ENCODE results near the gene EIF2D.

EIF2D gene

DNA sequence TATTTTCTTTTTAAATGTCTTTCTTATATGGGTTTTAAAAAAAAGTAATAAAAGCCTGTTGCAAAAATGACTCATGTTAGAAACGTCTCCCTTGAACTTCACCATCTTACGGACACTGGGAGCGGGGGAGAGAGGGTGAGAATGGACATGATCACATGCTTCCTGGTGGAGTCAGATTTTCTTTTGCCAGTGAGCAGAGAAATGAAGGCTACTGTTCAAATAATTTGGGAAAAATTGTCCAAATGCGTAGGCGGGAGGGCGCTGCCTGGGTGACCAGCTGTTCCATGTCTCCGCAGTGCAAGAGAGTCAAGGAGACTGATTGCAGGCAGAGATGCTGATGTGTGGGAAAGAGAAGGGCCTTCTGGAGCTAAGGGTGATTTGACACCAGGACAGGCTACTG lies 23.1 kb downstream of the EIF2D start:
- H3K27ac ChIP-seq (replicated peaks) = no peak overlapping the region
- no peak for DNase-seq (ENCODE audit: low read depth in 1 of 2, low spot score in 1 of 2)
- H3K27me3 ChIP-seq (ENCODE audit: insufficient read depth, poor library complexity, severe bottlenecking) = no peaks in the 10 kb centered on the region
- TF ChIP-seq GABPA (IDR thresholded peaks at IDR 0.05; ENCODE audit: low read depth) (no peak), SPI1 (IDR thresholded peaks at IDR 0.05; ENCODE audit: borderline replicate concordance, low read depth) (no peak), POLR2AphosphoS5 (IDR thresholded peaks at IDR 0.05; ENCODE audit: low read depth) (no peak)
- TF ChIP-seq, protein P1, sequence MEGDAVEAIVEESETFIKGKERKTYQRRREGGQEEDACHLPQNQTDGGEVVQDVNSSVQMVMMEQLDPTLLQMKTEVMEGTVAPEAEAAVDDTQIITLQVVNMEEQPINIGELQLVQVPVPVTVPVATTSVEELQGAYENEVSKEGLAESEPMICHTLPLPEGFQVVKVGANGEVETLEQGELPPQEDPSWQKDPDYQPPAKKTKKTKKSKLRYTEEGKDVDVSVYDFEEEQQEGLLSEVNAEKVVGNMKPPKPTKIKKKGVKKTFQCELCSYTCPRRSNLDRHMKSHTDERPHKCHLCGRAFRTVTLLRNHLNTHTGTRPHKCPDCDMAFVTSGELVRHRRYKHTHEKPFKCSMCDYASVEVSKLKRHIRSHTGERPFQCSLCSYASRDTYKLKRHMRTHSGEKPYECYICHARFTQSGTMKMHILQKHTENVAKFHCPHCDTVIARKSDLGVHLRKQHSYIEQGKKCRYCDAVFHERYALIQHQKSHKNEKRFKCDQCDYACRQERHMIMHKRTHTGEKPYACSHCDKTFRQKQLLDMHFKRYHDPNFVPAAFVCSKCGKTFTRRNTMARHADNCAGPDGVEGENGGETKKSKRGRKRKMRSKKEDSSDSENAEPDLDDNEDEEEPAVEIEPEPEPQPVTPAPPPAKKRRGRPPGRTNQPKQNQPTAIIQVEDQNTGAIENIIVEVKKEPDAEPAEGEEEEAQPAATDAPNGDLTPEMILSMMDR (IDR thresholded peaks at IDR 0.05; ENCODE audit: insufficient read depth, low read length) = no peak
- TF ChIP-seq, protein P2, sequence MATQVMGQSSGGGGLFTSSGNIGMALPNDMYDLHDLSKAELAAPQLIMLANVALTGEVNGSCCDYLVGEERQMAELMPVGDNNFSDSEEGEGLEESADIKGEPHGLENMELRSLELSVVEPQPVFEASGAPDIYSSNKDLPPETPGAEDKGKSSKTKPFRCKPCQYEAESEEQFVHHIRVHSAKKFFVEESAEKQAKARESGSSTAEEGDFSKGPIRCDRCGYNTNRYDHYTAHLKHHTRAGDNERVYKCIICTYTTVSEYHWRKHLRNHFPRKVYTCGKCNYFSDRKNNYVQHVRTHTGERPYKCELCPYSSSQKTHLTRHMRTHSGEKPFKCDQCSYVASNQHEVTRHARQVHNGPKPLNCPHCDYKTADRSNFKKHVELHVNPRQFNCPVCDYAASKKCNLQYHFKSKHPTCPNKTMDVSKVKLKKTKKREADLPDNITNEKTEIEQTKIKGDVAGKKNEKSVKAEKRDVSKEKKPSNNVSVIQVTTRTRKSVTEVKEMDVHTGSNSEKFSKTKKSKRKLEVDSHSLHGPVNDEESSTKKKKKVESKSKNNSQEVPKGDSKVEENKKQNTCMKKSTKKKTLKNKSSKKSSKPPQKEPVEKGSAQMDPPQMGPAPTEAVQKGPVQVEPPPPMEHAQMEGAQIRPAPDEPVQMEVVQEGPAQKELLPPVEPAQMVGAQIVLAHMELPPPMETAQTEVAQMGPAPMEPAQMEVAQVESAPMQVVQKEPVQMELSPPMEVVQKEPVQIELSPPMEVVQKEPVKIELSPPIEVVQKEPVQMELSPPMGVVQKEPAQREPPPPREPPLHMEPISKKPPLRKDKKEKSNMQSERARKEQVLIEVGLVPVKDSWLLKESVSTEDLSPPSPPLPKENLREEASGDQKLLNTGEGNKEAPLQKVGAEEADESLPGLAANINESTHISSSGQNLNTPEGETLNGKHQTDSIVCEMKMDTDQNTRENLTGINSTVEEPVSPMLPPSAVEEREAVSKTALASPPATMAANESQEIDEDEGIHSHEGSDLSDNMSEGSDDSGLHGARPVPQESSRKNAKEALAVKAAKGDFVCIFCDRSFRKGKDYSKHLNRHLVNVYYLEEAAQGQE (IDR thresholded peaks at IDR 0.05; ENCODE audit: insufficient replicate concordance, low read depth) = no peak
- H3K4me3 ChIP-seq (replicated peaks; ENCODE audit: insufficient read depth, low read length) = no peak overlapping the region

DNA sequence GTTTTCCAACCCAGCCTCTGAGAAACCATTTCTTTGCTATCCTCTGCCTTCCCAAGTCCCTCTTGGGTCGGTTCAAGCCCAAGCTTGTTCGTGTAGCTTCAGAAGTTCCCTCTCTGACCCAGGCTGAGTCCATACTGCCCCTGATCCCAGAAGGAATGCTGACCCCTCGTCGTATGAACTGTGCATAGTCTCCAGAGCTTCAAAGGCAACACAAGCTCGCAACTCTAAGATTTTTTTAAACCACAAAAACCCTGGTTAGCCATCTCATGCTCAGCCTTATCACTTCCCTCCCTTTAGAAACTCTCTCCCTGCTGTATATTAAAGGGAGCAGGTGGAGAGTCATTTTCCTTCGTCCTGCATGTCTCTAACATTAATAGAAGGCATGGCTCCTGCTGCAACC lies 23.8 kb downstream of the EIF2D start:
- no peak overlapping the region for H3K27ac ChIP-seq (replicated peaks)
- TF ChIP-seq, protein P2 (IDR thresholded peaks at IDR 0.05; ENCODE audit: insufficient replicate concordance, low read depth) = no peak
- no peak for TF ChIP-seq POLR2AphosphoS5 (IDR thresholded peaks at IDR 0.05; ENCODE audit: low read depth)
- TF ChIP-seq, protein P1 (IDR thresholded peaks at IDR 0.05; ENCODE audit: insufficient read depth, low read length) = no peak
- TF ChIP-seq SPI1 (IDR thresholded peaks at IDR 0.05; ENCODE audit: borderline replicate concordance, low read depth) = no peak
- no peak for TF ChIP-seq GABPA (IDR thresholded peaks at IDR 0.05; ENCODE audit: low read depth)
- no peaks in the 10 kb centered on the region for H3K27me3 ChIP-seq (ENCODE audit: insufficient read depth, poor library complexity, severe bottlenecking)
- H3K4me3 ChIP-seq (replicated peaks; ENCODE audit: insufficient read depth, low read length) = no peak overlapping the region
- DNase-seq (ENCODE audit: low read depth in 1 of 2, low spot score in 1 of 2) = no peak

DNA sequence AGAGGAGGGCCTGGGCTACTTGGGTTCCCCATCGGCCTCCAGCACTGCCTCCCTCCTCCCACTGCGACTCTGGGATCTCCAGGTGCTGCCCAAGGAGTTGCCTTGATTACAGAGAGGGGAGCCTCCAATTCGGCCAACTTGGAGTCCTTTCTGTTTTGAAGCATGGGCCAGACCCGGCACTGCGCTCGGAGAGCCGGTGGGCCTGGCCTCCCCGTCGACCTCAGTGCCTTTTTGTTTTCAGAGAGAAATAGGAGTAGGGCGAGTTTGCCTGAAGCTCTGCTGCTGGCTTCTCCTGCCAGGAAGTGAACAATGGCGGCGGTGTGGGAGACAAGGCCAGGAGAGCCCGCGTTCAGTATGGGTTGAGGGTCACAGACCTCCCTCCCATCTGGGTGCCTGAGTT lies 24.4 kb downstream of the EIF2D start:
- no peak overlapping the region for H3K4me3 ChIP-seq (replicated peaks; ENCODE audit: insufficient read depth, low read length)
- H3K27ac ChIP-seq (replicated peaks) = no peak overlapping the region
- TF ChIP-seq, protein P1 (IDR thresholded peaks at IDR 0.05; ENCODE audit: insufficient read depth, low read length) = no peak
- TF ChIP-seq, protein P2 (IDR thresholded peaks at IDR 0.05; ENCODE audit: insufficient replicate concordance, low read depth) = no peak
- no peak for TF ChIP-seq GABPA (IDR thresholded peaks at IDR 0.05; ENCODE audit: low read depth)
- no peak for TF ChIP-seq SPI1 (IDR thresholded peaks at IDR 0.05; ENCODE audit: borderline replicate concordance, low read depth)
- TF ChIP-seq POLR2AphosphoS5 (IDR thresholded peaks at IDR 0.05; ENCODE audit: low read depth) = no peak; the same call in 1 of the 2 replicates
- no peaks in the 10 kb centered on the region for H3K27me3 ChIP-seq (ENCODE audit: insufficient read depth, poor library complexity, severe bottlenecking)
- no peak for DNase-seq (ENCODE audit: low read depth in 1 of 2, low spot score in 1 of 2)
